ENCODE results near the gene CAMK1D. TPM values are rescaled to one million over a fixed set of nuclear protein-coding genes. Genes with fewer than 3 reads are reported as not detected.

The CAMK1D gene
- total and polyA plus RNA-seq, 2 experiments from 2014 or later = 3.5 to 6.0 TPM

DNA sequence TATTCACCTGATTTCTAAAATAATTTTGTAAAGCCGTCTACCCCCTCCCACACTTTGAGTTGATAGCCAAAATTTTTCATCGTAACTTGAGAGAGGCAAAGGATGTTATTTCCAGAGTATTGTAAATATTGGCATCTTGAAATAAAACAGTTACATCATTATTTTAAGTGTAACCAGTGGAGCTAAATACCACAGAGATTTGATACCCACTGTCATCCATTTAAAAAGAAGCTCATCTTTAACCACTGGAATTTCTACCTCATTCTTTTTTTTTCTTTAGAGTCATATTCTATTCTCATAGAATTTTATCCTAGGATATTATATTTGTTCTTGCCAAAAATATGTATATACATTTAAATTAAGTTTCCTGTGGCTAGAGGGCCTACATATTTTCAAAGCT is 48.6 kb downstream of the CAMK1D start:
- Histone ChIP-seq H4K20me1 (ENCODE audit: insufficient read depth, poor library complexity, severe bottlenecking) (no peaks in the 10 kb centered on the region), H3K27me3 (no peaks in the 10 kb centered on the region), H3K27ac (no peak overlapping the region), H3K36me3 (replicated peaks; ENCODE audit: insufficient read depth, low read depth) (no peaks in the 10 kb centered on the region), H3K9me3 (ENCODE audit: low read depth) (no peaks in the 10 kb centered on the region), H3K4me3 (no peak overlapping the region), H3K9me2 (replicated peaks; ENCODE audit: insufficient read depth) (no peaks in the 10 kb centered on the region), H3K4me2 (no peak overlapping the region), H2AFZ (no peak overlapping the region), H3K79me2 (no peaks in the 10 kb centered on the region), H3K4me1 (ENCODE audit: insufficient read depth) (no peaks in the 10 kb centered on the region)
- TF ChIP-seq EZH2phosphoT487 (IDR thresholded peaks at IDR 0.05; ENCODE audit: low read depth, severe bottlenecking, unreplicated experiment) (no peak), EZH2 (IDR thresholded peaks at IDR 0.05; ENCODE audit: borderline replicate concordance) (no peak)
- no peak for DNase-seq (ENCODE audit: low spot score)
- 76% methylated on average over 2 of the region's 2 CpGs for WGBS (ENCODE audit: low lambda C conversion rate, missing lambda C conversion rate)

DNA sequence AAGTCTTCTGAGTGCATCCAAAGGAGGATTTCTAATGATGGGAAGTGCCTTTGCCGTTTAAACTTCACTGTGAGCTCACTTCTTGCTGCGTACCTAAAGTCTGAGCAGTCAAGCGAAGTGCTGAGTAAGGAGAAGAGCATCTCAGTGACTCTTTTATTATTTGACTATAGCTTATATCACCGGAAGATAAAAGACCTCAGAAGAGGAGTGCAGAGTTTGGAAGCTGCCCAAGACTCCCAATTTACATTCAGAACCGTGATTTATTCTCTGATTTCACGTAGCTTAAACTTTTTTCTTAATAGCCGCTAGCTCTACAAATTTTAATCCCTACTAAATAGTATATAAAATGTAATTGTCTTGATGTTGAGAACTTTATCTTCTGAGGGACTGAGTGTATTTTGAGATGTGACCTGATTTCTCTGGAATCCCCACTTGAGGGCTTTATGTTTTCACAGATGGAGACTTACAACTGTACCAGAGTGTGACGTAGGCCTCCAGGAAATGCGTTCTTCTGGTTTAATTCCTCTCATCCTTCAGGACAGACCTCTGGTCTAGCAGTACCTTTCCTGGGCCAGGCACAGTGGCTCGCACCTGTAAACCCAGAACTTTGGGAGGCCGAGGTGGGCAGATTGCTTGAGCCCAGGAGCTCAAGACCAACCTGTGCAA is 51.1 kb downstream of the CAMK1D start:
- 80% methylated on average over 11 of the region's 11 CpGs for WGBS (ENCODE audit: low lambda C conversion rate, missing lambda C conversion rate)
- no peak overlapping the region for H3K4me2 ChIP-seq
- H3K4me3 ChIP-seq = no peak overlapping the region
- TF ChIP-seq EZH2 (IDR thresholded peaks at IDR 0.05; ENCODE audit: borderline replicate concordance) = no peak
- TF ChIP-seq EZH2phosphoT487 (IDR thresholded peaks at IDR 0.05; ENCODE audit: low read depth, severe bottlenecking, unreplicated experiment) = no peak
- TF ChIP-seq, protein P1, sequence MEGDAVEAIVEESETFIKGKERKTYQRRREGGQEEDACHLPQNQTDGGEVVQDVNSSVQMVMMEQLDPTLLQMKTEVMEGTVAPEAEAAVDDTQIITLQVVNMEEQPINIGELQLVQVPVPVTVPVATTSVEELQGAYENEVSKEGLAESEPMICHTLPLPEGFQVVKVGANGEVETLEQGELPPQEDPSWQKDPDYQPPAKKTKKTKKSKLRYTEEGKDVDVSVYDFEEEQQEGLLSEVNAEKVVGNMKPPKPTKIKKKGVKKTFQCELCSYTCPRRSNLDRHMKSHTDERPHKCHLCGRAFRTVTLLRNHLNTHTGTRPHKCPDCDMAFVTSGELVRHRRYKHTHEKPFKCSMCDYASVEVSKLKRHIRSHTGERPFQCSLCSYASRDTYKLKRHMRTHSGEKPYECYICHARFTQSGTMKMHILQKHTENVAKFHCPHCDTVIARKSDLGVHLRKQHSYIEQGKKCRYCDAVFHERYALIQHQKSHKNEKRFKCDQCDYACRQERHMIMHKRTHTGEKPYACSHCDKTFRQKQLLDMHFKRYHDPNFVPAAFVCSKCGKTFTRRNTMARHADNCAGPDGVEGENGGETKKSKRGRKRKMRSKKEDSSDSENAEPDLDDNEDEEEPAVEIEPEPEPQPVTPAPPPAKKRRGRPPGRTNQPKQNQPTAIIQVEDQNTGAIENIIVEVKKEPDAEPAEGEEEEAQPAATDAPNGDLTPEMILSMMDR (IDR thresholded peaks at IDR 0.05; ENCODE audit: poor library complexity) = no peak
- no peaks in the 10 kb centered on the region for H3K27me3 ChIP-seq
- H3K4me1 ChIP-seq (ENCODE audit: insufficient read depth) = peaks cover 5% of the 10 kb centered on the region
- no peaks in the 10 kb centered on the region for H3K79me2 ChIP-seq
- H2AFZ ChIP-seq = no peak overlapping the region
- no peak overlapping the region for H3K27ac ChIP-seq
- no peaks in the 10 kb centered on the region for H4K20me1 ChIP-seq (ENCODE audit: insufficient read depth, poor library complexity, severe bottlenecking)
- no peaks in the 10 kb centered on the region for H3K9me2 ChIP-seq (replicated peaks; ENCODE audit: insufficient read depth)
- no peak for DNase-seq (ENCODE audit: low spot score)
- H3K36me3 ChIP-seq (replicated peaks; ENCODE audit: insufficient read depth, low read depth) = no peaks in the 10 kb centered on the region
- H3K9me3 ChIP-seq (ENCODE audit: low read depth) = no peaks in the 10 kb centered on the region

DNA sequence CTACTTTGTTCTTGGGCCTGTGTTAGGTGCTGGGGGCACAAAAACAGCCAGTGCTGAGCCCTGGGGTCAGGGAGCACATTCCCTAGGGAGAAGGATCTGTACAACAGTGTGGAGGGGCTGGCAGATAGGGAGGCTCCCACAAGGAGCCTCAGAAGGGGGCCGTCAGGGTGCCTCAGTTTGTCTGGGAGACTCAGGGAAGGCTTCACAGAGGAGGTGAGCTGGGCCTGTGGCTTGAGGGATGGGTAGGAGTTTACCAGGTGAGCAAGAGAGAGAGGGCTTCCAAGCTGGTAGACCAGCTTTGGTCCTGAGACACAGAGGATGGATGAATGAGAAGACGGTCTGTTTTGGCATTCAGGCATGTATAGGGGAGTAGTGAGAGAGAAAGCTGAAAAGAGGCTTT is 52.1 kb downstream of the CAMK1D start:
- Histone ChIP-seq H4K20me1 (ENCODE audit: insufficient read depth, poor library complexity, severe bottlenecking) (no peaks in the 10 kb centered on the region), H3K4me3 (no peak overlapping the region), H3K79me2 (no peaks in the 10 kb centered on the region), H3K9me3 (ENCODE audit: low read depth) (no peaks in the 10 kb centered on the region), H3K27me3 (no peaks in the 10 kb centered on the region), H3K4me2 (no peak overlapping the region), H3K9me2 (replicated peaks; ENCODE audit: insufficient read depth) (no peaks in the 10 kb centered on the region), H3K4me1 (ENCODE audit: insufficient read depth) (peaks cover 10% of the 10 kb centered on the region), H3K36me3 (replicated peaks; ENCODE audit: insufficient read depth, low read depth) (no peaks in the 10 kb centered on the region), H2AFZ (no peak overlapping the region), H3K27ac (no peak overlapping the region)
- TF ChIP-seq EZH2phosphoT487 (IDR thresholded peaks at IDR 0.05; ENCODE audit: low read depth, severe bottlenecking, unreplicated experiment) (no peak), EZH2 (IDR thresholded peaks at IDR 0.05; ENCODE audit: borderline replicate concordance) (no peak)
- TF ChIP-seq, protein P1 (IDR thresholded peaks at IDR 0.05; ENCODE audit: poor library complexity) = no peak
- DNase-seq (ENCODE audit: low spot score) = no peak
- 100% methylated on average over 2 of the region's 2 CpGs for WGBS (ENCODE audit: low lambda C conversion rate, missing lambda C conversion rate)

DNA sequence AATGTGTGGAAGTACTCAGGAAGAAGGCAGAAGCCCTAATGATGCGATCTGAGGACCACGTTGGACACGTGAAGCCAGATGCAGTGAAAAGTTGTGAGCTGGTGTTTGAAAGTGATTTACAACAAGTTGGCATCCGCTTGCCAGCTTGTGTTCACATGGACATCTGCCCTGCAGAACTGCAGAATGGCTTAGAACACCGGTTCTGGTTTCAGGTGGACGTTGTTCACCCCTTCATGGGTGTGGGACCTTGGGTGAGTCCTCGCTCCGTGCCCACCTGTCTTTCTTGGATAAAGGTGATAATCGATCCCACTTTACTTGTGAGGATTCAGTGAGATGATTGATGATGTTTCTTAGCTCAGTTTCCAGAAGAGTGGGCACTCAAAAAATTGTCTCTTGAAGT is 53.8 kb downstream of the CAMK1D start:
- Histone ChIP-seq H2AFZ (no peak overlapping the region), H3K9me2 (replicated peaks; ENCODE audit: insufficient read depth) (no peaks in the 10 kb centered on the region), H3K27me3 (no peaks in the 10 kb centered on the region), H3K27ac (no peak overlapping the region), H3K4me2 (no peak overlapping the region), H3K9me3 (ENCODE audit: low read depth) (no peaks in the 10 kb centered on the region), H3K4me3 (no peak overlapping the region), H4K20me1 (ENCODE audit: insufficient read depth, poor library complexity, severe bottlenecking) (no peaks in the 10 kb centered on the region), H3K4me1 (ENCODE audit: insufficient read depth) (peaks cover 10% of the 10 kb centered on the region), H3K36me3 (replicated peaks; ENCODE audit: insufficient read depth, low read depth) (no peaks in the 10 kb centered on the region), H3K79me2 (no peaks in the 10 kb centered on the region)
- no peak for DNase-seq (ENCODE audit: low spot score)
- no peak for TF ChIP-seq EZH2phosphoT487 (IDR thresholded peaks at IDR 0.05; ENCODE audit: low read depth, severe bottlenecking, unreplicated experiment)
- TF ChIP-seq EZH2 (IDR thresholded peaks at IDR 0.05; ENCODE audit: borderline replicate concordance) = no peak
- TF ChIP-seq, protein P1 (IDR thresholded peaks at IDR 0.05; ENCODE audit: poor library complexity) = no peak
- WGBS (ENCODE audit: low lambda C conversion rate, missing lambda C conversion rate) = 79% methylated on average over 9 of the region's 9 CpGs

All from hepatocyte (in vitro differentiated cells).